Prostate gland (tissue), 2 donors: ENCODE measurements around the gene OPA1. TPM values are rescaled to one million over a fixed set of nuclear protein-coding genes. Genes with fewer than 3 reads are reported as not detected.

Experiments used
- DNase-seq: peaks from one replicate; pipeline ENCODE4 v3.0.0-alpha.2; 2019; ENCODE audit warnings: low spot score
- H3K27ac ChIP-seq, 2 donors: fragments of 200-600 bp; sonication (generic); 2 replicates each; pipeline ENCODE4 v1.5.1; 2017 to 2019
- H3K27me3 ChIP-seq: fragments of 200-600 bp; sonication (generic); replicated peaks from 2 replicates; pipeline ENCODE4 v1.5.1; 2019; ENCODE audit not compliant: insufficient read depth
- H3K36me3 ChIP-seq, 2 donors: fragments of 200-600 bp; sonication (generic); 1 replicate in 1 of 2; 2 replicates in 1 of 2; pipeline versions ENCODE4 v1.5.1 to v1.8.1; 2017 to 2019
- H3K4me1 ChIP-seq: fragments of 200-600 bp; sonication (generic); replicated peaks from 2 replicates; pipeline ENCODE4 v1.5.1; 2019
- H3K4me3 ChIP-seq, 2 donors: fragments of 200-600 bp; sonication (generic); 2 replicates each; pipeline ENCODE4 v1.5.1; 2017 to 2019
- H3K9me3 ChIP-seq: fragments of 200-600 bp; sonication (generic); 2 replicates; pipeline ENCODE4 v1.5.1; 2017
- POLR2A ChIP-seq: fragments of 450-650 bp; IDR thresholded peaks from one replicate; pipeline ENCODE4 v1.6.1; 2016; ENCODE audit warnings: antibody characterized with exemption, mild to moderate bottlenecking
- POLR2AphosphoS5 ChIP-seq: sonication (generic); formaldehyde crosslinking; IDR thresholded peaks from one replicate; pipeline ENCODE4 v1.6.1; 2017; ENCODE audit warnings: antibody characterized with exemption
- WGBS: methylation state at CpG from one replicate; pipeline ENCODE4 v1.1.5; 2018; 5-methylcytosine and 5-hydroxymethylcytosine counted together
- intact Hi-C: fragments of 100-400 bp; cut with DNase I; formaldehyde crosslinking; loops from one replicate; pipeline ENCODE4 v1.14.2; 2022
- total RNA-seq, 2 donors: library from RNA; depleted of rRNA; stranded (reverse); fragments of >200 nt; gene quantifications; one replicate each; pipeline ENCODE4 v1.1.0, GENCODE V29; 2016
- TF ChIP-seq, protein P1 (sequence below), 4 experiments: fragments of 200-600 bp in 2 of 4; fragments of 450-650 bp in 2 of 4; sonication (generic) in 2 of 4; IDR thresholded peaks; 1 replicate in 3 of 4; 2 replicates in 1 of 4; pipeline ENCODE4 v1.5.1; 2016 to 2019; ENCODE audit warnings: antibody characterized with exemption in 4 of 4, mild to moderate bottlenecking in 2 of 4, moderate library complexity in 2 of 4

The OPA1 gene
- total RNA-seq, 2 donors from 2014 or later, result 27.1 to 45.1 TPM

DNA sequence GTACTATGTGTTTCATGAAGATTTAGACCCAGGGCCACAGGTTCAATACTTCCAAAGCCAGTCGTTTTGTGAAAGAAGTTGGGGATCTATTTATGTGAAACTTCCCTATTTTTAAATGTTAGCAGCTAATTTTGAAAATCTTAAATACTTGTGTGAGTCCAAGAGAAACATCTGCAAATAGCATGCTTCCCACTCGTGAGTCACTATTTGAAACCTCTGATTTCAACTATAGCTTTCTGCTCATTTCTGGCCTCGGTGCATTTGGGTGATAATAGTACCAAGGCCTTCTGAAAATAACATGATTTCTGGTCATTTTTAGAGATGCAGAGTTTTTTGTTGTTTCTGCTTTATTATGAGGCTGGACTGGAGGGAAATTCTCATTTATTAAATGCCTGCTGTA, 110.0 kb downstream of the OPA1 start:
- no peak for TF ChIP-seq POLR2A
- TF ChIP-seq POLR2AphosphoS5, result no peak
- TF ChIP-seq, protein P1, sequence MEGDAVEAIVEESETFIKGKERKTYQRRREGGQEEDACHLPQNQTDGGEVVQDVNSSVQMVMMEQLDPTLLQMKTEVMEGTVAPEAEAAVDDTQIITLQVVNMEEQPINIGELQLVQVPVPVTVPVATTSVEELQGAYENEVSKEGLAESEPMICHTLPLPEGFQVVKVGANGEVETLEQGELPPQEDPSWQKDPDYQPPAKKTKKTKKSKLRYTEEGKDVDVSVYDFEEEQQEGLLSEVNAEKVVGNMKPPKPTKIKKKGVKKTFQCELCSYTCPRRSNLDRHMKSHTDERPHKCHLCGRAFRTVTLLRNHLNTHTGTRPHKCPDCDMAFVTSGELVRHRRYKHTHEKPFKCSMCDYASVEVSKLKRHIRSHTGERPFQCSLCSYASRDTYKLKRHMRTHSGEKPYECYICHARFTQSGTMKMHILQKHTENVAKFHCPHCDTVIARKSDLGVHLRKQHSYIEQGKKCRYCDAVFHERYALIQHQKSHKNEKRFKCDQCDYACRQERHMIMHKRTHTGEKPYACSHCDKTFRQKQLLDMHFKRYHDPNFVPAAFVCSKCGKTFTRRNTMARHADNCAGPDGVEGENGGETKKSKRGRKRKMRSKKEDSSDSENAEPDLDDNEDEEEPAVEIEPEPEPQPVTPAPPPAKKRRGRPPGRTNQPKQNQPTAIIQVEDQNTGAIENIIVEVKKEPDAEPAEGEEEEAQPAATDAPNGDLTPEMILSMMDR (IDR thresholded peaks at IDR 0.05), result no peak
- Histone ChIP-seq H3K4me1 (no peaks in the 10 kb centered on the region), H3K36me3 (no peaks in the 10 kb centered on the region), H3K27ac (no peak overlapping the region), H3K9me3 (no peaks in the 10 kb centered on the region), H3K27me3 (no peaks in the 10 kb centered on the region), H3K4me3 (no peak overlapping the region)
- intact Hi-C loops, result no loop called here
- 66% methylated on average over 3 of the region's 3 CpGs for WGBS
- DNase-seq, result no peak

DNA sequence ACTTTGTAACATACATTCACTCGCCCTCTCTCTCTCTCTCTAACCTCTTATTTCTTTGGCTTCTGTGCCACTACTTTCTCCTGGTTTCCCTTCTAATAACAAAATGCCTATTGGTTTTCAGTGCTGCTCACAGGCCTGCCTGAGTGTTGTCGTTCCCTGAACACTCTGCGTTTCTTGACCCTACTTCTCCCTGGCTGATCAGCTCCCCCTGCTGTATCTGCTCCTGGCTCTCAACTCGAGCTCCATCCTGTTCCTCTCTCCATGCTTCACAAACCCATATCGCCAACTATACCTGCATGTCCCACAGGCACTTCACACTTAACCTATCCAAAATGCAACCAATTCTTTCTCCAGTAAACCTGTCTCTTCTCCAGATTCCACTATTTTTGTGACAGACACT, 111.4 kb downstream of the OPA1 start:
- Histone ChIP-seq H3K4me1 (no peaks in the 10 kb centered on the region), H3K4me3 (no peak overlapping the region), H3K27ac (no peak overlapping the region), H3K27me3 (no peaks in the 10 kb centered on the region), H3K36me3 (no peaks in the 10 kb centered on the region), H3K9me3 (no peaks in the 10 kb centered on the region)
- 68% methylated on average over 5 of the region's 5 CpGs for WGBS
- TF ChIP-seq, protein P1 (IDR thresholded peaks at IDR 0.05), result no peak
- TF ChIP-seq POLR2A (no peak), POLR2AphosphoS5 (no peak)
- no peak for DNase-seq
- intact Hi-C loops, result no loop called here

- H3K4me1 ChIP-seq, result no peaks in the 10 kb centered on the region
- no peak overlapping the region for H3K27ac ChIP-seq
- H3K36me3 ChIP-seq, result no peaks in the 10 kb centered on the region
- WGBS, result 89% methylated on average over 3 of the region's 3 CpGs
- no peaks in the 10 kb centered on the region for H3K27me3 ChIP-seq
- DNase-seq, result no peak
- TF ChIP-seq POLR2AphosphoS5, result no peak
- TF ChIP-seq POLR2A, result no peak
- TF ChIP-seq, protein P1 (IDR thresholded peaks at IDR 0.05), result no peak
- H3K4me3 ChIP-seq, result no peak overlapping the region
- H3K9me3 ChIP-seq, result no peaks in the 10 kb centered on the region
- intact Hi-C loops, result no loop called here
These were observed 115.3 kb downstream of the OPA1 start for GRCh38 chr3:193708270-193708669.

GRCh38 chr3:193710286-193711165, 117.5 kb downstream of the OPA1 start:
- TF ChIP-seq, protein P1 (IDR thresholded peaks at IDR 0.05), result no peak
- TF ChIP-seq POLR2A, result no peak
- peak; percentile 50 for TF ChIP-seq POLR2AphosphoS5
- H3K36me3 ChIP-seq, result no peaks in the 10 kb centered on the region
- no peaks in the 10 kb centered on the region for H3K4me1 ChIP-seq
- H3K27me3 ChIP-seq, result no peaks in the 10 kb centered on the region
- DNase-seq, result no peak
- no peaks in the 10 kb centered on the region for H3K9me3 ChIP-seq
- intact Hi-C loops, result no loop called here
- H3K27ac ChIP-seq, result peak overlapping the region in 1 of 2 donors; percentile 72
- WGBS, result 78% methylated on average over 18 of the region's 18 CpGs
- H3K4me3 ChIP-seq, result no peak overlapping the region

DNA sequence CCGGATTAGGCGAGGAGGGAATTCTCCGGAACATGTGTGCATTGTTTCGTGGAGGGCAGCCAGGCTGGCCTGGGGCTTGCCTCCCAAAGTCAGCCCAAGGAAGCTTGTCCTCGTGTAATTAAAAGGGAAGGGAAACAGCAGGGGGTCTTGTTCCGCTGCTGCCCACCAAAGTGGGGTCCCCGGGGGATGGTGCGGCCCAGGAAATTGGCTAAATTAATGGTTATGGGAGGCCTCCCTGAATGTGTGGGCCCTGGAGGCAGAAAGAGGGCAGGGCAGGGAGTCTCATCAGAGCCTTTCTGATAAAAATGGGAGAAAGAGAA, 118.1 kb downstream of the OPA1 start:
- H3K36me3 ChIP-seq, result no peaks in the 10 kb centered on the region
- no peak for DNase-seq
- WGBS, result 83% methylated on average over 8 of the region's 8 CpGs
- intact Hi-C loops, result no loop called here
- TF ChIP-seq POLR2AphosphoS5 (no peak), POLR2A (no peak)
- TF ChIP-seq, protein P1 (IDR thresholded peaks at IDR 0.05), result no peak
- H3K27ac ChIP-seq, result peak overlapping the region in 1 of 2 donors; percentile 72
- no peaks in the 10 kb centered on the region for H3K4me1 ChIP-seq
- no peak overlapping the region for H3K4me3 ChIP-seq
- no peaks in the 10 kb centered on the region for H3K9me3 ChIP-seq
- H3K27me3 ChIP-seq, result no peaks in the 10 kb centered on the region
